Fibroblast of lung (primary cell): ENCODE measurements around the gene MISFA.

Experiments
- EZH2 ChIP-seq: IDR thresholded peaks from 2 replicates; pipeline ENCODE4 v1.5.1; 2012; ENCODE audit warnings: low read length, control low read depth, mild to moderate bottlenecking; ENCODE audit errors: missing control alignments
- TF ChIP-seq, protein P1 (sequence below), 2 donors: IDR thresholded peaks in 1 of 2; conservative IDR thresholded peaks in 1 of 2; 1 replicate in 1 of 2; 2 replicates in 1 of 2; pipeline ENCODE4 v1.5.1; 2011 to 2012; ENCODE audit warnings: low read length in 2 of 2, control low read depth in 1 of 2, inconsistent platforms in 1 of 2, low read depth in 1 of 2, mild to moderate bottlenecking in 1 of 2

DNA sequence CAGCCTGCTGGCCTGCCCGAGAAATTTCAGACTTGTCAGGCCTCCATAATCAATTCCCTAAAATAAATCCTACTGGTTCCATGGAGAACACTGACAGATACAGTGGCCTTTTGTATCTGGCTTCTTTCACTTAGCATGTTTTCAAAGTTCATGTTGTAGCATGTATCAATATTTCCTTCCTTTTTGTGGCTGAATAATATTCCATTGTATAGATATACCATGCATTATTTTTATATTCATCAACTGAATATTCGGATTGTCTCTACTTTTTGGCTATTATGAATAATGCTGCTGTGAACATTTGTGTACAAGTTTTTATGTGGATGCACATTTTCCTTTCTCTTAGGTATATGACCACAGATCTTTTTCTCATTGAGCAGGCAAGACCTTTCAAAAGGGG is 24.1 kb downstream of the MISFA start:
- TF ChIP-seq, protein P1, sequence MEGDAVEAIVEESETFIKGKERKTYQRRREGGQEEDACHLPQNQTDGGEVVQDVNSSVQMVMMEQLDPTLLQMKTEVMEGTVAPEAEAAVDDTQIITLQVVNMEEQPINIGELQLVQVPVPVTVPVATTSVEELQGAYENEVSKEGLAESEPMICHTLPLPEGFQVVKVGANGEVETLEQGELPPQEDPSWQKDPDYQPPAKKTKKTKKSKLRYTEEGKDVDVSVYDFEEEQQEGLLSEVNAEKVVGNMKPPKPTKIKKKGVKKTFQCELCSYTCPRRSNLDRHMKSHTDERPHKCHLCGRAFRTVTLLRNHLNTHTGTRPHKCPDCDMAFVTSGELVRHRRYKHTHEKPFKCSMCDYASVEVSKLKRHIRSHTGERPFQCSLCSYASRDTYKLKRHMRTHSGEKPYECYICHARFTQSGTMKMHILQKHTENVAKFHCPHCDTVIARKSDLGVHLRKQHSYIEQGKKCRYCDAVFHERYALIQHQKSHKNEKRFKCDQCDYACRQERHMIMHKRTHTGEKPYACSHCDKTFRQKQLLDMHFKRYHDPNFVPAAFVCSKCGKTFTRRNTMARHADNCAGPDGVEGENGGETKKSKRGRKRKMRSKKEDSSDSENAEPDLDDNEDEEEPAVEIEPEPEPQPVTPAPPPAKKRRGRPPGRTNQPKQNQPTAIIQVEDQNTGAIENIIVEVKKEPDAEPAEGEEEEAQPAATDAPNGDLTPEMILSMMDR (conservative IDR thresholded peaks at IDR 0.05 in 1 of 2, IDR thresholded peaks at IDR 0.05 in 1 of 2; ENCODE audit: low read depth in 1 of 2, low read length in 2 of 2) = no peak
- no peak for TF ChIP-seq EZH2
